ELR (cell line): ENCODE data around the gene MLC1.
A peak's percentile ranks its signal among the peaks of the same experiment; 100 is the strongest.

Source experiments
- DNase-seq: peaks from one replicate; pipeline ENCODE4 v3.0.0-alpha.2; 2015; ENCODE audit warnings: low read depth

MLC1 gene

DNA sequence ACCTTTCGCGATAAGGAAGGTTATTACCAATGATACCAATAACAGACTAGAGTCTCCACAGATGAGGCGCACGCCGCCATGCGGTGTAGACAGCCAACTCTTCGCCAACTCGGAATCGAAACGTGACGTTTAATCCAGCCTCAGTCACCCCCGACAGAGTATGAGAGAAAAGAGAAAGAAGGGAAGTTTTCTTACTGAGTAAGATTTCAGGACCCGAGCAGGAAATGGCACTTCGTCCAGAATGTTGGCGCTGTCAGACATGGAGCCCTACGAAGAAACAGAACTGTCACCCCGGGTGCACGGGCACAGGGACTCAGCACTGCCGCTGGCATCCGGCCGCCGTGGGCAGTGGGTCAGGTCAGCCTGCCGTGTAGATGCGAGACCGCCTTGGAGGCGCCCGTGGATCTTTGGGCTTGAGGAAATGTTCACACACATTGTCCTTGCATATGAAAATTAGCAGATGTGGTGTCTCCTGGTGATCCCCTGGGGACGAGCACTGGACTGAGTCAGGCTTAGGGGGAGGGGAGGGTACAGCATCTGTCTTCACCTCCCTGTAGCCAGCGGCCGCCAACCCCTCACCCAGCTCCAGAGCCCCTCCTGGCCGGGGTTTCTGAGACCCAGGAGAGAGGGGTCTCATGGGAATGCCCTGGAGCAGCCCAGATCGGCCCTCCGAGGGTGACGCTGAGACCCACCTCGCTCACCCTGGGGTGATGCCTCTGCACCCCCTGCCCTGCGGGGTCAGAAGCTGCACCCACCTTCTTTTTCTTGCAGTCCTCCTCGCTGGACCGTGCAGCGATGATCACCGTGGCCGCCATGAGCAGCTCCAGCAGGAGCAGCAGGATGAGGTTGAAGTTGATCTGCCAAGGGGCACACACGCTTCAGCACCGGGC lies 8.3 kb downstream of the MLC1 start:
- DNase-seq: no peak

DNA sequence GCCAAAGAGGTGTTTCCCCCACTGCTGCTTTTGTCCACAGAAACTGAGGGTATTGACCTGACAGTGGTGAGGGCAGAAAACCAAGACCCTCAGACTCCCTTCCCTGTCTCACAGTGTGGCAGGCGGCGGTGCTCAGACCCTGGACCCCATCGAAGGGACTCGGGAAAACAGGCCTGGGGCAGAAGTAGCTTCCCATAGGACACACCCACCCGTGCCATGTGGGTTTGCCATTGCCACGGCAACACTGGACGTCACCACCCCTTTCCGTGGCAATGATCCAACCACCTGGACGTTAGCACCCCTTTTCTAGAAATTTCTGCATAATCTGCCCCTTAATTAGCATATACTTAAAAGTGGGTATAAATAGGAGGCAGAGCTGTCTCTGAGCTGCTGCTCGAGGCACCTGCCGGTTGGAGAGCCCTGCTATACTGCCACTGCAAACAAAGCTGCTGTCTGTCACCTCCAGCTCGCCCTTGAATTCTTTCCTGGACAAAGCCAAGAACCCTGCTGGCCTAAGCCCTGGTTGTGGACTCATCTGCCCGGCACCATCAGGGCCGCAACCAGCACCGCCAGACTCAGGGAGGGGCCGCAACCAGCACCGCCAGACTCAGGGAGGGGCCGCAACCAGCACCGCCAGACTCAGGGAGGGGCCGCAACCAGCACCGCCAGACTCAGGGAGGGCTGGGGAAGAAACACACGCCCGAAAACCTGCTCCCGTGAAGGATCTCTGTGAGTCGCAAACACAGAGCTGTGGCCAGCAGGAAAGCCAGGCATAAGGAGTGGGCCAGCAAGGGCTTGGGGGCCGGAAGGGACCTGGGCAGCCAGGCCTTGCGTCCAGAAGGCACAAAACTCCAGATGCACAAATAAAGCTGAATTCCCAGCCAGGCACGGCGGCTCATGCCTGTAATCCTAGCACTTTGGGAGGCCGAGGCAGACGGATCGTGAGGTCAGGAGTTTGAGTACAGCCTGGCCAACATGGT lies 10.4 kb downstream of the MLC1 start:
- DNase-seq: no peak

DNA sequence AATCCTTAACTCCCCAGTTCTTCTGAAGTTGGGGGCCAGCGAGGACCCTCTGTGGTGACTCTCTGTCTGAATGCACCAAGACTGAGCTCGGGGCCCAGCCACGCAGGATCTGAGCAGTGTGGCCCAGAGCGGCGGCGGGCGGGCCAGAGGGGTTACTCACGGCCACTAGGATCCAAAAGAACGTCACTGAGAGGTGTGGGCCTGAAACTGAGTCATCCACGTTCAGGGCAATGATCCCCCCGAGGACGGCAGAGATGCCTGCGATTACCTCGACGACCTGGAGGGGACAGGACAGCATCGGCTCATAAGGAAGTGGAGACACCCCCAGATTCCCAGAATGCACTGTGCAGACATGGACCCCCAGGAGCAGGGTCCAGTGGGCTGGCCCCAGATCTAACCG lies 11.2 kb downstream of the MLC1 start:
- DNase-seq: peak; percentile 21

DNA sequence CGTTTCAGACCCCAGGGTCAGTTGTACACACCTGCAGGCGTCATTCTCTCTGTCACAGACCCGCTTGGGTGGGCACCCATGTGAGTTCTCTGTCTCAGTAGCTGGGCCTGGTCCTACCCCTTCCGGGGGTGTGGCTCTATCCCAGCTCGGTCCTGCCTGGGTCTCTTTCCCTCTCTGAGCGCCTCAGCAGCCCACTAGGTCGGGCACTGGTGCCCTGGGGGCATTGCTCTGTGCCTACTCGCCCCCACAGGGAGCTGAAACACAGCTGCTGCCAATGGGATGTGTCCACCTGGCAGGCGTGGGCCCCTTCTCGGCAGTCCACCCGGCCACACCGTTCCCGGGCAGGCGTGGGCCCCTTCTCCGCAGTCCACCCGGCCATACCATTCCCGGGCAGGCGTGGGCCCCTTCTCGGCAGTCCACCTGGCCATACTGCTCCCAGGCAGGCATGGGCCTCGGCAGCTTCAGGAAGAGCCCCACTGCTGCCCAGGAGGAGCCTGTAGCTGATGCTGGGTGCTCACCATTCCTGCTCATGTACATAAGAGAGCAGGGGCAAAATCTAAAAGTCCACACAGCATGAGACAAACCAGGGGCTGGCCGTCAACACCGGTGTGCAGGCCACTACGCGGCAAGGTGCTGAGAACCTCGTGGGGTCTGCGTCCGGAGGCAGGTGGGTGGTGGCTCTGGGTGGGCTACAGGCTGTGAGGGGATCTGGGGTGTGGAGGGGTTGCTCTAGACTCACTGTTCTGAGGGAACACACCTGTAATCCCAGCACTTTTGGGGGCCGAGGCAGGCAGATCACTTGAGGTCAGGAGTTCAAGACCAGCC lies 12.3 kb downstream of the MLC1 start:
- no peak for DNase-seq

DNA sequence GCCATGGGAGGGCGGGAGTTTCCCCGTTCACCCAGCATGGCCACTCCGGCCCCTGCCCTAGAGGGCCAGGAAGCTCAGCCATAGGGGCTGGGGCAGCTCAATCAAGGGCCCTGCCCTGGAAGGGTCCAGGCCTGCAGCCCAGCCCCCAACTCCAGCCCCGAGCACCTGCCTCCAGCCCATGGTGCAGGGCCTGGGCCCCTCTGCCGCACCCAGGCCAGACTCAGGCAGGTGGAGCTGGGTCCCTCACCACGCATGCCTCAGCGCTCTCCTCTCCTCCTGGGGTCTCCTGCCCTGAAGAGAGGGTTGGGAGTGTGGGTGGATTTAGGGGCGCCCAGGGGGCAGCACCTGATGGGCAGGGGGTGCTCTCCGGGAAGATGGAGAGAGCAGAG lies 13.1 kb downstream of the MLC1 start:
- DNase-seq: no peak

DNA sequence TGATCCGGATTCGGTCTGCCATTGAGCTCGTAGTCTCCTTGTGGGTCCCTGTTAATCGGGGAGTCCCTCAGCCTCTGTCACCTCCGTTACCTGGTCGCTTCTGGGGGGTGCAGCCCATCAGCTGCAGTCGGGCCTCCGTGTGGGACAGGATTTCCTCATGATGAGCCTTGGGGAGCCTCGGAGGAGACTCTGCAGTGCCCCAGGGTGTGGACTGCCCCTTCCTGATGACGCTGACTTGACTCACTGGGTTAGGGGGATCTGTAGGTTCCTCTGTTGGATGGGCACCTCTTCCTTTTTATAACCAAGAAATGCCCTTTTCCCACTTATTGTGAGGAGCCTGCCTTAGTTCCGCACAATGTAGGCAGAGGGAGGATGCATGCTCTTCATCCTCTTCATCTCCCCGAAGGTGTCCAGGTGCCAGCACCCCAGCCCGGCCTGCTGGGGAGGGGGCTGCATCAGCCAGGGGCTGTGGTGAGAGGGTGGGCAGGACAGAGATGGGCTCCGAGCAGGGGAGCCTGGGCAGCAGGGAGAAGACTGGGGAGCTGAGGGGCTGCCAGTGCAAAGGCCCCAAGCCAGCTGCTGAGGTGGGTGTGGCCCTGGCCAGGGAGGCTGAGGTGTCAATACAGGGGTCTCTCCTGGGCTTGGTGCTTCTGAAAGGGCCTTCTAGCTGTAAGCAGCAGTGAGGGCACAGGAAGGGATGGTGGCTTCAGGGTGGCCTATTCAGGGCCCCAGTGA lies 13.6 kb downstream of the MLC1 start:
- peak; percentile 80 for DNase-seq

DNA sequence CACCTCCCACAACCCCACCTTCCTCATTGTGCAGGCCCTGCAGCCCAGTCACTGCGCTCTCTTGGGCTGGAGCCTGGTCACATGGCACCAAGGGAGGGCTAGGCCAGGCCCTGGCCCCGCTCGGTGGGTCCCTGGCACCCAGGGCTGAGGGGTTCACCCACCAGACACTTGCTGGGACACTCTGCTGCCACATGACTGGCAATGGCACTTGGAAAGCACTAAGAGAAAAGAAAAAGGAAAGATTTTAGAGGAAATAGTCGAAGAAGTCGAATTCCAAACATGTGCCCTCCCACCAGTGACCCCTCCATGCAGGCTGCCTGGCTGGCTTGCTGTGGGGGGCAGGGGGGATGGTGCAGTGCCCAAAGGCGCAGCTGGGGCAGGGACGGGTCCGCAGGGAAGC lies 14.9 kb downstream of the MLC1 start:
- DNase-seq: no peak

DNA sequence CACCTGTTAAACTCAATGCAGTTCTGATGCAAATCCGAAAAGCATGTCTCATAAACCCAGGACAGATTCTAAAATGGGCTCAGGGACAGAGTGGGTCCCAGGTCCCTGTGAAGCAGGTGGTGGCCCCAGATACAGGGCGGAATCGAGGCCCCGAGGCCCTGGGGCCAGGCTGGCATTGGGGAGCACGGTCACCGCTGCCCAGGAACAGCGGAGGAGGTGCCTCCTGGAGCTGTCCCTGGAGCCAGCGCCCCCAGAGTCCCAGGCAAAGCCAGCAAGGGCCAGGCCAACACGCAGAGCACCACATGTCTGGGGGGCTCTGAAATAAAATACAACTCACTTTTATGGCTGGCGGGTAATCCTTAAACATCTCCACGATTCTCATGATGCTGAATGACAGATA lies 17.1 kb downstream of the MLC1 start:
- DNase-seq: no peak

DNA sequence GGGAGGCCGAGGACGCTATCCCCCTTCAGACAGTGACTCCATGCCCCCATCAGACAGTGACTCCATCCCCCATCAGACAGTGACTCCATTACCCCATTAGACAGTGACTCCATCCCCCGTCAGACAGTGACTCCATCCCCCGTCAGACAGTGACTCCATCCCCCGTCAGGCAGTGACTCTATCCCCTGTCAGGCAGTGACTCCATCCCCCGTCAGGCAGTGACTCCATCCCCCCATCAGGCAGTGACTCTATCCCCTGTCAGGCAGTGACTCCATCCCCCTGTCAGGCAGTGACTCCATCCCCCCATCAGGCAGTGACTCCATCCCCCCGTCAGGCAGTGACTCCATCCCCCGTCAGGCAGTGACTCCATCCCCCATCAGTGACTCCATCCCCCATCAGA lies 18.0 kb downstream of the MLC1 start:
- peak; percentile 22 for DNase-seq

DNA sequence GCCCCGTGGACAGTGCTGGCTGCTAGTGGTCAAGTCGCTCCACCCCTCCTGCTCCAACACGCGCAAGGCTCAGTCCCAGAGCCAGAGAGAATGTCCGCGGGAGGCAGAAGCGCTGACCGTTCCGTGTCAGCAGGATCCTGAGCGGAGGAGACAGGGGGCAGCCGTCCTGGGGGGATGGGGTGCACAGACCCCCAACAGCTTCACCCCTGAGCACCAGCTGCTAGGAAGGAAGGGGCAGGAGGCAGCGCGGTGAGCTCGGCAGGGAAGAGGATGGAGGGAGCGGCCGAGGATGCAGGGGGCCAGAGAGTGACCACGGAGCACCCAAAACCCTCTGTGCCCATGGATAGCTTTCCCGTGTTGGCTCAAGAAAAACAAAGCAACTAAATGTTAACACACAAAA lies 20.8 kb downstream of the MLC1 start:
- DNase-seq: no peak

DNA sequence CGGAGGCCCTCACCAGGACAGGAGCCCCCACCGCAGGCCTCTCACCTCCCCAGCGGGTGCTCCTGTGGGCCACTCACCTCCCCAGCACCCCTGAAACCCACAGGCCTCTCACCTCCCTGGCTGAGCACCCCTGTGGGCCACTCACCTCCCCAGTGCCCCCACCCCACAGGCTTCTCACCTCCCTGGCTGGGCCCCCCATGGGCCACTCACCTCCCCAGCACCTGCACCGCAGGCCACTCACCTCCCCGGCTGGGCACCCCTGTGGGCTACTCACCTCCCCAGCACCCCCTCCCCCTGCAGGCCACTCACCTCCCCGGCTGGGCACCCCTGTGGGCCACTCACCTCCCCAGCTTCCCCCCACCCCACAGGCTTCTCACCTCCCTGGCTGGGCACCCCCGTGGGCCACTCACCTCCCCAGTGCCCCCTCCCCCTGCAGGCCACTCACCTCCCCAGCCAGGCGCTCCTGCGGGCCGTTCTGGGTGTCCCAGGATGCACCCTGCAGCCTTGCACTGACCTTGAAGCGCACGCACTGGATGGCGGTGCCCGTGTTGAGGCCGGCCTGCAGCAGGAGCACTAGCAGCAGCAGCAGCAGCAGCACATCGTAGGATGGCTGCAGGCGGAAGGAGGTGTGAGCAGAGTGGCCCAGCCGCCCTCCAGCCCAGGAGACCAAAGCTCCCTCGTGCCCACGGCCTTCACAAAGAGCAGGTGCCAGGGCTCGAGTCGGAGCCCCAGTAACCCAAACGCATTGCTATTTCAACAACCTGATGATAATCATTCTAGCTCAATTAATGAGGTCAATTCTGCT lies 21.4 kb downstream of the MLC1 start:
- DNase-seq: no peak

DNA sequence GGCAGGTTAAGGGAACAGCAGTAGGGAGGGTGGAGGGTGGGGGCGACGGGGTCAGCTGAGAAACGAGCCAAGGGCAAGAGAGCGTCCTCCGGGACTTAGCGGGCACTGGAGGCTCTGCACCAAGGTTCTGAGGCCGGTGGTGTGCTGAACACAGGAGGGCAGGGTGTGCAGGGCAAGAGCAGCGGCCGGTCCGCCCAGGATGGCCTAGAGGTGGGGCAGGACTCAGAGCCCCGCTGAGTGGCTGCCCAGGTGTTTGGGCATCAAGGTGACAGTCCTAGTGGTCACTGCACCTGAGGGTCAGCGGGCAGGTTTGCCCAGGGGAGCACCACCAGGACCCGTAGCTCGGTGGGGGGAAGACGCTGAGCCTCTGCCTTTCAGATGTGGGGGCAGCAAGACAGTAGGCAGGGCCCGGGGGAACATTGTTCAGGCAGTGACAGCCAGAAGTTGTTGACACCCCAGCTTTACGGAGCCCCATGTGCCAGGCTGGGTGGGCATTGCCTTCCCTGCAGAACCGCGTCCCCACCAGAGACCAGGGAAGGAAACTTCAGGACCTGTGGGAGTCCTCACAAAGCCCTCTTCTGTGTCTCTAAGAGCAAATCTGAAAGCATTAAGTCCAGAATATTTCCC lies 22.6 kb downstream of the MLC1 start:
- no peak for DNase-seq

DNA sequence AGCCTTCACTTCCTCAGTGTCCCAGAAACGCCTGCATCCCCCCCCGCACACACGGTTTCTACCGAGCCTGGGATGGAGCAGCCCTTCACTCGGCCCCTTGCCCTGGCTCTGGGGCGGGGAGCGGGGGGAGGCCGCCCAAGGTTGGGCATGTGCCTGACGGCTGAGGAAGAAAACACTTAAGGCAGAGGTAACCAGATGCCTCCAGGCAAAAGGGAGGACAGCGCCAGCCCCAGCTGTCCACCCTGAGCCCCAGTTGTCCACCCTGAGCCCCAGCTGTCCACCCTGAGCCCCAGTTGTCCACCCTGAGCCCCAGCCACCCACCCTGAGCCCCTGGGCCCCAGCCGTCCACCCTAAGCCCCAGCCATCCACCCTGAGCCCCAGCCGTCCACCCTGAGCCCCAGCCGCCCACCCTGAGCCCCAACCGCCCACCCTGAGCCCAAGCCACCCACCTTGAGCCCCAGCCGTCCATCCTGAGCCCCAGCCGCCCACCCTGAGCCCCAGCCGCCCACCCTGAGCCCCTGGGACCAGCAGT lies 23.3 kb downstream of the MLC1 start:
- DNase-seq: no peak

DNA sequence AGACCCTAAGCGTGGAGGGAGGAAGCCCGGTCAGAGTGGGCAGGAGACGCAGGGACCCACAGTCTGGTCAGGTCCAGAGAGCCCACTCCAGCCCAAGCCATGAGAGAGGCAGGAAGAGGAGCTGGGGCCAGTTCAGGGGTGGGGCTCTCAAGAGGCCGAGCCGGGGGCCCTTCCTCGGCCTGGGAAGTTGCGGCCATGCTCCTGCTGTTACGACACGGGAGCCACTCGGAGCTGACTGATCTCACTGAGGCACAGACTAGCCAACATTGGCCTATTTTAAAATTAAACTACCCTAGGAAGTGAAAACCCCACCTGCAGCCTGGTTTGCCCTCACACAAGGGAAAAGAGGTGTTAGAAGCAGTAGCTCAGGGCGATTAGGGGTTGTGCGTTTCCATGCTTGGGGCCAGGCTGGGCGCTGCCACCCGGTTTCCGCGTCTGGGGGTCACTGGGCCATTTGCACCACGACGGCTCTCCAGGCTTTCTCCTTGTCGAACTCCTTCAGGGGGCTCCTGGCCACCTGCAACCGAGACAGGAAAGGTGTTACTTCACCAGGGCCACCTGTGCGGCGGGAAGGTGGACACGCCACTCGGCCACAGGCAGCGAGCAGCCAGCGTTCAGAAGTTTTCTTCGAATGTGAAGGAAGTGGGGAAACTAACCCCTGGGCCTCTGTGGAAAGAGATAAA lies 23.9 kb downstream of the MLC1 start:
- no peak for DNase-seq

DNA sequence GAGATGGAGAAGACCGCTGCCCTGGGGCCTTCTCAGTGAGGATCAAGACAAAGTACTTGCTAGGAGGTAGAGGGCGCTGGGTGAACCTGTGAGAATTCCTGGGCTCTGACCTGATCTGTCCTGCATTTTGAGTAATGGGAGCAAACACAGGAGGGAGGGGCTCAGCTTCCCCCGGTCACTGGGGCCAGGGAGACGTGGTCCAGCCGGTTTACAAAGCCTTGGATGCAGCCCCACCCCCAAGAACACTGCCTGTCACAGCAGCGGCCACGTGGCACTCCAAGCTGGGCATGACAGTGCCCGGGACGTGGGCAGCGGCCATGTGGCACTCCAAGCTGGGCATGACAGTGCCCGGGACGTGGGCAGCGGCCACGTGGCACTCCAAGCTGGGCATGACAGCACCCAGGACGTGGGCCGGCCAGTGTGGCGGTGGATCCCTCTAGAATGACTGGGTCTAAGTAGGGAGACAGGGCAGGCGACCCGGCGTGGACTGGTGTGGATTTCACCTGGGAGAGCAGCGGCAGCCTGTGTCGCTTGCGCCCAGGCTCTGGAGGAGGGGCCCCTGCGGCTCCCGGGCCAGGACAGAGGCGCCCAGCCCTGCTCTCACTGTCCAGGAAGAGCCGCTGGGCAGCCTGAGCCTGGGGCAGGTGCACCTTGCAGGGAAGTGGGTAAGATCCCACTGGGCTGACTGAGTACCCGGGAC lies 24.6 kb downstream of the MLC1 start:
- no peak for DNase-seq

DNA sequence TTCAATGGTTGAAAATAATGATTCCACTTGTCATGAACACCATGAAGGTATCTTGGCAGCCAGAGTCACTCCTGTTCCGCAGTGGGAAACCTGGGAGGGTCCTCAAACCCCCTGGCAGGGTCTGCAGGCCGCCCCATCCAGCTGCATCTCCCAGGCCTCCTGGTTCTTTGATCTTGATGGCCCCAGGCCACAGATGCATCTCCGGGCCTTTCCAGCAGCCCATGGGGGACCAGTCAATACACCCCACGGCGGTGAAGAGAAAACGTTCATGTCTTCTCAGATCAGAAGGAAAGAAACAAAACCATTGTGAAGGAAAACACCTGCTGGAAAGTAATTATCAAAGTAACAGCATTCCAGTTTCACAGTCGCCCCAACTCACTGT lies 25.4 kb downstream of the MLC1 start:
- no peak for DNase-seq

DNA sequence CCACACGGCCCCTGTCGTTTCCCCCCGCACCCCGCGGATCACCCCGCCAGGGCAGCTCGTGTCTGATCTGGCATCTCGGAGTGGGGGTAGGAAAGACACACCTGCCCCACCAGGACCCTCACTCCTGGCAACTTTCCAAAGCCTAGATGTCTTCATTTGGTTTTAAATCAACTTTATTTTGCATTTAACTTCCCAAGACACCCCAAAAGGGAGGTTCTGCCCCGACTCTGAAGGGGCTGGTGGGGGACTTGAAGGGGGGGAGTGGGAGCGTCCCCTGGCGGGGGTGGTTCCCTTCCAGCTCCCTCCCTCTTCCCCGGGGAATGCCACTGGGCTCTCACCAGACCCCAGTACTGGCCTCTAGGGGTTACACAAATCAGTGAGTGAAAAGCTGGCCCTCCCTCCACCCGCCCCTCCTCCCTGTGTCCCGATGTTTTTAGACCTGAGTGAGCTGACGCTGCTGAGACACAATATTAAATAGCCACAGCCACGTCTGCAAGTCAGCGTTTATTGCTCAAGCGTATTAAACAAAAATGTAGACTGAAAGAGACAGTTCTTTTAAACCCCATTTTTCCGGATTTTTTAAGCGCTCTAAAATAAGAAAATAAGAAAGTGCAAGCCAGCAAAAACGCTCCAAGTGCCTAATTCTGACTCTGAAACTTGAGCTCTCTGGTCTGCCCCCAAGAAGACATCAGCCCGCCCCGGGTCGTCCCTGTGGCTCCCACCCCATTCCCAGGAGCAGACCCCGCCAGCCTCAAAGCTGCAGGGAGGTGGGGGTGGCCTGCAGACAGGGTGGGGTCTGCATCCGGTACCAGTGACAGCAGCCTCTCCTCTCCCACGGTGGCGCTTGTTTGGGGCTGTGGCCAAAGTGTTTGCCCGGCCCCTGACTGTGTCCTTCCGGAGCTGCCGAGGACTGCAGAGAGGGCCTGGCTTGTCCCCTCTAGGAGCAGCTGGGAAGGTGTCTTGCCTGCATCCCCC lies 26.0 kb downstream of the MLC1 start:
- DNase-seq: peak; percentile 55
